K562 (cell line): ENCODE results near the gene ASXL2. TPM values are rescaled to one million over a fixed set of nuclear protein-coding genes. Genes with fewer than 3 reads are reported as not detected.

Experiments used
- ATAC-seq: fragments of 200-7000 bp; cut with Tn5 transposase; 3 replicates; pipeline ENCODE4 v1.9.1; 2020; ENCODE audit warnings: moderate library complexity
- BruUV-seq: library from RNA; stranded (reverse); fragments of 400-500 nt; replicated peaks from 2 replicates; lab custom pipeline; 2021; lab: Mats Ljungman, UMichigan
- CTCF ChIA-PET: fragments of 300-600 bp; formaldehyde crosslinking; extraction: SDS; loops from one replicate; lab custom pipeline; 2021; ENCODE audit warnings: low intra/inter-chr PET ratio; lab: Yijun Ruan, JAX
- POLR2A ChIA-PET: fragments of 300-600, 350-650 bp; sonication (Branson Sonifier 250); formaldehyde crosslinking; extraction: SDS; loops from one replicate; lab custom pipeline; 2021; ENCODE audit warnings: antibody characterized with exemption, inconsistent platforms; lab: Yijun Ruan, JAX
- DNase-seq, 4 experiments: peaks; one replicate each; pipeline versions ENCODE4 v3.0.0 to v3.0.0-alpha.2; 2011 to 2018; ENCODE audit warnings: low spot score in 3 of 4, mixed read lengths in 3 of 4; ENCODE audit errors: extremely low read depth in 1 of 4
- FAIRE-seq: peaks from 2 replicates; lab custom pipeline; 2011; peaks lifted over from hg19 to GRCh38; lab: Jason Lieb, UNC
- H2AFZ ChIP-seq: 2 replicates; pipeline ENCODE4 v1.6.0; 2011; ENCODE audit warnings: low read depth, low read length, control low read depth, inconsistent platforms
- H3K27ac ChIP-seq: fragments of 200-600 bp; 3 replicates; pipeline ENCODE4 v1.8.0; 2011; ENCODE audit warnings: low read depth, mild to moderate bottlenecking, control low read depth, inconsistent platforms, low read length, moderate library complexity, mixed read lengths; ENCODE audit errors: extremely low read depth
- H3K27me3 ChIP-seq, 2 experiments: fragments of 300-600 bp in 1 of 2; 2 replicates in 1 of 2; 3 replicates in 1 of 2; pipeline versions ENCODE4 v1.6.0 to v1.8.0; 2011; ENCODE audit warnings: inconsistent platforms in 2 of 2, low read length in 2 of 2, mild to moderate bottlenecking in 1 of 2, mixed read lengths in 1 of 2, moderate library complexity in 1 of 2; ENCODE audit not compliant: control insufficient read depth in 2 of 2, insufficient read depth in 2 of 2
- H3K36me3 ChIP-seq: fragments of 300-600 bp; 3 replicates; pipeline ENCODE4 v1.8.0; 2011; ENCODE audit warnings: mild to moderate bottlenecking, low read length, inconsistent platforms; ENCODE audit not compliant: control insufficient read depth, insufficient read depth
- H3K4me1 ChIP-seq, 2 experiments: fragments of 200-600 bp in 1 of 2; replicated peaks in 1 of 2; 2 replicates in 1 of 2; 3 replicates in 1 of 2; pipeline versions ENCODE4 v1.5.1 to v1.8.0; 2011; ENCODE audit warnings: inconsistent platforms in 2 of 2, low read length in 2 of 2, mild to moderate bottlenecking in 1 of 2, mixed read lengths in 1 of 2, moderate library complexity in 1 of 2; ENCODE audit not compliant: control insufficient read depth in 2 of 2, insufficient read depth in 2 of 2
- H3K4me2 ChIP-seq: 2 replicates; pipeline ENCODE4 v1.6.1; 2011; ENCODE audit warnings: low read length, control low read depth, inconsistent platforms, mixed read lengths; ENCODE audit not compliant: insufficient read depth
- H3K4me3 ChIP-seq: fragments of 200-600 bp; sonication (generic), shearing (Covaris generic); 2 replicates; pipeline ENCODE4 v1.5.1; 2016; ENCODE audit warnings: control low read depth, inconsistent platforms
- H3K79me2 ChIP-seq: fragments of 200-600 bp; 3 replicates; pipeline ENCODE4 v1.8.0; 2011; ENCODE audit warnings: low read length, inconsistent platforms; ENCODE audit not compliant: control insufficient read depth, insufficient read depth
- H3K9ac ChIP-seq, 2 experiments: 2 replicates each; pipeline versions ENCODE4 v1.6.0 to v1.6.1; 2011; ENCODE audit warnings: low read depth in 2 of 2, low read length in 2 of 2, control low read depth in 1 of 2, inconsistent platforms in 1 of 2, mild to moderate bottlenecking in 1 of 2, mixed read lengths in 1 of 2; ENCODE audit not compliant: insufficient read depth in 1 of 2
- H3K9me1 ChIP-seq: one replicate; pipeline ENCODE4 v1.6.0; 2011; ENCODE audit warnings: inconsistent platforms, mild to moderate bottlenecking, low read length, moderate library complexity; ENCODE audit not compliant: control insufficient read depth, insufficient read depth
- H3K9me3 ChIP-seq: replicated peaks from 2 replicates; pipeline ENCODE4 v1.5.1; 2011; ENCODE audit warnings: low read depth, low read length, inconsistent platforms; ENCODE audit not compliant: control insufficient read depth, insufficient read depth
- H4K20me1 ChIP-seq: replicated peaks from 2 replicates; pipeline ENCODE4 v1.6.1; 2011; ENCODE audit warnings: low read length, inconsistent platforms, mixed read lengths; ENCODE audit not compliant: control insufficient read depth, insufficient read depth
- ATF3 ChIP-seq, 2 experiments: fragments of 450-650 bp in 1 of 2; sonication (generic) in 1 of 2; formaldehyde crosslinking in 1 of 2; IDR thresholded peaks in 1 of 2; conservative IDR thresholded peaks in 1 of 2; 2 replicates each; pipeline versions ENCODE4 v1.6.1 to v1.8.1; 2016 to 2023; ENCODE audit warnings: mild to moderate bottlenecking in 2 of 2, moderate library complexity in 2 of 2, inconsistent platforms in 1 of 2, missing genetic modification reagents in 1 of 2
- CEBPB ChIP-seq: fragments of 450-650 bp; IDR thresholded peaks from 2 replicates; pipeline ENCODE4 v1.6.1; 2016; ENCODE audit warnings: missing genetic modification characterization, missing compliant biosample characterization
- CTBP1 ChIP-seq: fragments of 450-650 bp; IDR thresholded peaks from 2 replicates; pipeline ENCODE4 v1.6.1; 2016; ENCODE audit warnings: borderline replicate concordance
- ELF2 ChIP-seq: fragments of 250-450 bp; sonication (Bioruptor Pico); IDR thresholded peaks from 2 replicates; pipeline ENCODE4 v1.5.0; 2021; ENCODE audit warnings: mild to moderate bottlenecking
- ELK1 ChIP-seq: sonication (generic); formaldehyde crosslinking; IDR thresholded peaks from 2 replicates; pipeline ENCODE4 v1.8.1; 2022; ENCODE audit warnings: missing genetic modification reagents
- FOSL1 ChIP-seq: fragments of 200-800 bp; sonication (Bioruptor generic); conservative IDR thresholded peaks from 2 replicates; pipeline ENCODE4 v1.6.1; 2016; ENCODE audit warnings: missing genetic modification characterization, missing compliant biosample characterization
- KAT7 ChIP-seq: sonication (generic); formaldehyde crosslinking; IDR thresholded peaks from 2 replicates; pipeline ENCODE4 v1.8.0; 2022; ENCODE audit warnings: missing genetic modification reagents, mild to moderate bottlenecking, borderline replicate concordance
- SIN3B ChIP-seq: fragments of 450-650 bp; IDR thresholded peaks from 2 replicates; pipeline ENCODE4 v1.6.1; 2017; ENCODE audit warnings: low read depth, mild to moderate bottlenecking, moderate library complexity
- WHSC1 ChIP-seq: IDR thresholded peaks from one replicate; pipeline ENCODE4 v1.6.1; 2012; ENCODE audit warnings: low read length, control low read depth, inconsistent platforms
- ZBTB43 ChIP-seq: sonication (generic); formaldehyde crosslinking; IDR thresholded peaks from 2 replicates; pipeline ENCODE4 v1.8.0; 2023; ENCODE audit warnings: mild to moderate bottlenecking, missing genetic modification reagents
- ZNF449 ChIP-seq: fragments of 250-450 bp; sonication (Bioruptor Pico); IDR thresholded peaks from 2 replicates; pipeline ENCODE4 v1.8.0; 2022; ENCODE audit warnings: moderate library complexity, mild to moderate bottlenecking, inconsistent platforms
- WGBS: fragments of 100-300 bp; shearing (Covaris generic); methylation state at CpG from one replicate; pipeline ENCODE4 v1.1.6; 2016; ENCODE audit warnings: low coverage, mixed read lengths; ENCODE audit not compliant: insufficient coverage; ENCODE audit errors: missing lambda C conversion rate; 5-methylcytosine and 5-hydroxymethylcytosine counted together
- in situ Hi-C: fragments of 300-500 bp; cut with MboI; formaldehyde crosslinking; loops from 4 replicates; pipeline ENCODE4 v1.15.0; 2018; ENCODE audit warnings: inconsistent platforms, mixed read lengths
- intact Hi-C: fragments of 100-400 bp; cut with micrococcal nuclease; formaldehyde crosslinking; loops from 2 replicates; pipeline ENCODE4 v1.14.2; 2022
- polyA plus RNA-seq, 8 experiments: library from polyadenylated mRNA; depleted of rRNA in 4 of 8; stranded (reverse) in 5 of 8; unstranded in 3 of 8; fragments of >200 nt; fragmentation: Nextera tagmentation in 2 of 8; fragmentation: Illumina TruSeq in 1 of 8; extraction: Ambion mirVana in 2 of 8; extraction: Trizol in 1 of 8; gene quantifications; 2 replicates each; pipeline versions ENCODE4 v1.2.1 to v1.2.3, GENCODE V29; 2011 to 2014; ENCODE audit warnings: inconsistent platforms in 1 of 8, missing spikeins in 1 of 8
- total RNA-seq, 7 experiments: library from RNA; depleted of rRNA in 6 of 7; stranded (reverse); fragments of >200 nt in 6 of 7; fragmentation: Illumina TruSeq in 2 of 7; extraction: Trizol in 2 of 7; gene quantifications; 2 replicates each; pipeline versions ENCODE4 v1.2.1 to v1.2.3, GENCODE V29; 2011 to 2021; ENCODE audit warnings: low replicate concordance in 1 of 7

ASXL2 gene
- total and polyA plus RNA-seq, 9 of the 15 experiments (the other 6 are each of a cell fraction or from before 2014, with no cell fraction given): 2.2 to 25.9 (median 9.0) TPM

- no peaks in the 10 kb centered on the region for H4K20me1 ChIP-seq
- H3K9me3 ChIP-seq: no peaks in the 10 kb centered on the region
- no peak overlapping the region for H3K27ac ChIP-seq
- H3K4me2 ChIP-seq: no peak overlapping the region
- POLR2A ChIA-PET: no interaction called here
- FAIRE-seq: no peak
- intact Hi-C loops: no loop called here
- TF ChIP-seq KAT7 (CRISPR knock-in tag) (no peak), CEBPB (peak; percentile 6; the same call in 1 of the 2 replicates)
- TF ChIP-seq, all 486 proteins: peak for 1
- Histone ChIP-seq H3K79me2 (no peaks in the 10 kb centered on the region), H3K9me1 (no peaks in the 10 kb centered on the region), H3K4me1 (no peaks in the 10 kb centered on the region; a peak in 1 of 5 replicates), H3K9ac (no peak overlapping the region), H2AFZ (no peak overlapping the region), H3K4me3 (no peak overlapping the region), H3K36me3 (no peaks in the 10 kb centered on the region), H3K27me3 (peaks cover 15 to 27% of the 10 kb centered on the region in 2 experiments; a peak in 4 of 5 replicates)
- DNase-seq (no peak), ATAC-seq (no peak)
- in situ Hi-C loops: no loop called here
- CTCF ChIA-PET: no interaction called here
- no TSS peak for BruUV-seq
- WGBS: 58% methylated on average over 5 of the region's 5 CpGs
These were observed 42.0 kb upstream of the ASXL2 start for GRCh38 chr2:25920336-25920735.

GRCh38 chr2:25917832-25918231 lies 39.5 kb upstream of the ASXL2 start:
- H3K4me3 ChIP-seq: no peak overlapping the region
- no peak overlapping the region for H2AFZ ChIP-seq
- H3K27ac ChIP-seq: no peak overlapping the region
- intact Hi-C loops (no loop called here), in situ Hi-C loops (no loop called here)
- no peak overlapping the region for H3K4me2 ChIP-seq
- no peaks in the 10 kb centered on the region for H4K20me1 ChIP-seq
- H3K9ac ChIP-seq: no peak overlapping the region
- FAIRE-seq (no peak), ATAC-seq (no peak), DNase-seq (no peak)
- H3K9me3 ChIP-seq: no peaks in the 10 kb centered on the region
- peaks cover 4 to 12% of the 10 kb centered on the region in 2 experiments; a peak in 3 of 5 replicates for H3K27me3 ChIP-seq
- no peaks in the 10 kb centered on the region for H3K9me1 ChIP-seq
- H3K79me2 ChIP-seq: no peaks in the 10 kb centered on the region
- H3K36me3 ChIP-seq: no peaks in the 10 kb centered on the region
- H3K4me1 ChIP-seq: no peaks in the 10 kb centered on the region; a peak in 1 of 5 replicates
- POLR2A ChIA-PET: interaction anchor here (0.6 to 1.1 kb wide), 2 partner anchors 12 to 34 kb away, joined by 3 read pairs; no protein-coding TSS in a partner anchor
- WGBS: 24% methylated on average over 3 of the region's 3 CpGs
- no TSS peak for BruUV-seq
- CTCF ChIA-PET: no interaction called here
- TF ChIP-seq ATF3 (IDR thresholded peaks at IDR 0.05) (no peak), ATF3 (CRISPR knock-in tag; conservative IDR thresholded peaks at IDR 0.05) (no peak), ZBTB43 (no peak), SIN3B (no peak), FOSL1 (no peak), ELF2 (CRISPR knock-in tag) (no peak), CTBP1 (no peak), ELK1 (no peak), ZNF449 (CRISPR knock-in tag) (no peak), WHSC1 (no peak)
